GM12892 (cell line): ENCODE measurements around the gene FGGY.

Experiments used
- POLR2A ChIP-seq: IDR thresholded peaks from 2 replicates; pipeline ENCODE4 v1.6.1; 2011; ENCODE audit warnings: low read depth, low read length, control low read depth
- POLR2AphosphoS5 ChIP-seq: IDR thresholded peaks from 2 replicates; pipeline ENCODE4 v1.6.1; 2011; ENCODE audit warnings: low read depth, low read length, control low read depth
- TAF1 ChIP-seq: IDR thresholded peaks from 2 replicates; pipeline ENCODE4 v1.6.1; 2011; ENCODE audit warnings: low read depth, mild to moderate bottlenecking, control low read depth, low read length, borderline replicate concordance

DNA sequence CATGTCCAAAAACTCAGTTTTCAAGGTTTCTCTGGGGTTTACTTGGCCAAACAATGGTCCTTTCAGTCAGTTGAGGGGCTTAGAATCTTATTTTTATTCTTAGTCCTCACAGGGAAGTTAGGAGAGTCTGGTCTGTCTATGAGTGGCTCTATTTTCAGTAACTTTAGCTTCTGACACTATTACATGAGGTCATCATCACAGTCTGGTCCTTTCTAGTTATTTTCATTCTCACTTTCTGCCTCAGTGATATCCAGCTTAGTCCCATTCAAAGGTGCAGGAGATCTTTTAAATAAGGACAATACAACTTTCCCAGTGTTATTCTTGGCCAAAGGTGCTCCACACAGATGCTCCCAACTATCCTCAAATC is 30.0 kb upstream of the FGGY start:
- no peak for TF ChIP-seq POLR2AphosphoS5
- no peak for TF ChIP-seq POLR2A
- no peak for TF ChIP-seq TAF1
